ENCODE results near the gene LDLRAD3.

- no peak for TF ChIP-seq CTCF (IDR thresholded peaks at IDR 0.05; ENCODE audit: low read depth, low read length)
- TF ChIP-seq EZH2phosphoT487 (IDR thresholded peaks at IDR 0.05; ENCODE audit: low read depth), result no peak
Measured at GRCh38 chr11:36167073-36167472, 223.2 kb downstream of the LDLRAD3 start.
